GM23338 (cell line): Measurements from ENCODE around the gene MAD1L1. TPM values are rescaled to one million over a fixed set of nuclear protein-coding genes. Genes with fewer than 3 reads are reported as not detected.

Experiments
- ATAC-seq: fragments of 200-7000 bp; cut with Tn5 transposase; 3 replicates; pipeline ENCODE4 v1.9.1; 2020
- DNase-seq: peaks from one replicate; pipeline ENCODE4 v3.0.0-alpha.2; 2015; ENCODE audit warnings: low spot score
- H2AFZ ChIP-seq: fragments of 200-600 bp; sonication (generic); 2 replicates; pipeline ENCODE4 v1.8.0; 2016; ENCODE audit warnings: antibody characterized with exemption, mild to moderate bottlenecking, moderate library complexity
- H3F3A ChIP-seq: fragments of 200-600 bp; sonication (generic); replicated peaks from 2 replicates; pipeline ENCODE4 v1.8.0; 2017; ENCODE audit warnings: antibody characterized with exemption, mixed run types, low read depth
- H3K27ac ChIP-seq: fragments of 200-600 bp; sonication (generic); 2 replicates; pipeline ENCODE4 v1.6.1; 2016; ENCODE audit warnings: low read depth
- H3K27me3 ChIP-seq: fragments of 200-600 bp; sonication (generic); 2 replicates; pipeline ENCODE4 v1.8.0; 2016; ENCODE audit warnings: mild to moderate bottlenecking, mixed run types, moderate library complexity; ENCODE audit not compliant: insufficient read depth
- H3K36me3 ChIP-seq: fragments of 200-600 bp; sonication (generic); 2 replicates; pipeline ENCODE4 v1.8.0; 2016; ENCODE audit warnings: mild to moderate bottlenecking; ENCODE audit not compliant: insufficient read depth
- H3K4me1 ChIP-seq: fragments of 200-600 bp; sonication (generic); 2 replicates; pipeline ENCODE4 v1.8.0; 2016; ENCODE audit warnings: mild to moderate bottlenecking, moderate library complexity; ENCODE audit not compliant: insufficient read depth
- H3K4me2 ChIP-seq: fragments of 200-600 bp; sonication (generic); 2 replicates; pipeline ENCODE4 v1.7.1; 2017; ENCODE audit warnings: mixed run types
- H3K4me3 ChIP-seq: fragments of 200-600 bp; sonication (generic); 2 replicates; pipeline ENCODE4 v1.6.1; 2016; ENCODE audit warnings: mixed run types
- H3K79me2 ChIP-seq: fragments of 200-600 bp; sonication (generic); replicated peaks from 2 replicates; pipeline ENCODE4 v1.8.0; 2017; ENCODE audit warnings: mild to moderate bottlenecking; ENCODE audit not compliant: insufficient read depth
- H3K9me2 ChIP-seq: fragments of 200-600 bp; sonication (generic); 2 replicates; pipeline ENCODE4 v1.8.0; 2017; ENCODE audit not compliant: insufficient read depth
- H4K20me1 ChIP-seq: fragments of 200-600 bp; sonication (generic); replicated peaks from 2 replicates; pipeline ENCODE4 v1.8.0; 2017; ENCODE audit warnings: mild to moderate bottlenecking; ENCODE audit not compliant: insufficient read depth
- H3K27ac Mint-ChIP-seq: 2 replicates; pipeline ENCODE4 v1.8.0; 2020; ENCODE audit warnings: inconsistent platforms, mild to moderate bottlenecking, moderate library complexity, mixed read lengths
- H3K27me3 Mint-ChIP-seq: 3 replicates; pipeline ENCODE4 v1.8.0; 2022; ENCODE audit warnings: low read depth, mild to moderate bottlenecking, moderate library complexity, mixed read lengths, inconsistent platforms; ENCODE audit not compliant: insufficient read depth, poor library complexity
- H3K36me3 Mint-ChIP-seq: 3 replicates; pipeline ENCODE4 v1.8.0; 2021; ENCODE audit warnings: low read depth, mild to moderate bottlenecking, inconsistent platforms, moderate library complexity, mixed read lengths
- H3K4me1 Mint-ChIP-seq: 3 replicates; pipeline ENCODE4 v1.8.0; 2020; ENCODE audit warnings: mild to moderate bottlenecking, inconsistent platforms, mixed read lengths
- H3K4me3 Mint-ChIP-seq: 3 replicates; pipeline ENCODE4 v1.8.0; 2021; ENCODE audit warnings: moderate library complexity, mild to moderate bottlenecking, inconsistent platforms, mixed read lengths
- H3K9me3 Mint-ChIP-seq: 3 replicates; pipeline ENCODE4 v1.8.0; 2020; ENCODE audit warnings: moderate library complexity, mild to moderate bottlenecking, inconsistent platforms, mixed read lengths
- CREB1 ChIP-seq: fragments of 250-450 bp; sonication (Bioruptor Pico); IDR thresholded peaks from 2 replicates; pipeline ENCODE4 v1.5.0; 2020; ENCODE audit warnings: low read depth, mild to moderate bottlenecking, moderate library complexity
- EZH2 ChIP-seq: fragments of 200-600 bp; sonication (generic); IDR thresholded peaks from one replicate; pipeline ENCODE4 v1.8.0; 2017; ENCODE audit warnings: antibody characterized with exemption, mild to moderate bottlenecking, low read depth; ENCODE audit not compliant: unreplicated experiment
- EZH2phosphoT487 ChIP-seq: fragments of 200-600 bp; sonication (generic); IDR thresholded peaks from one replicate; pipeline ENCODE4 v1.8.1; 2018; ENCODE audit warnings: antibody characterized with exemption; ENCODE audit not compliant: unreplicated experiment
- JUNB ChIP-seq: IDR thresholded peaks from one replicate; pipeline ENCODE4 v1.6.1; 2016; ENCODE audit warnings: antibody characterized with exemption; ENCODE audit not compliant: unreplicated experiment
- NANOG ChIP-seq: IDR thresholded peaks from 2 replicates; pipeline ENCODE4 v1.6.1; 2016; ENCODE audit warnings: antibody characterized with exemption, borderline replicate concordance
- POLR2AphosphoS5 ChIP-seq: IDR thresholded peaks from 2 replicates; pipeline ENCODE4 v1.6.1; 2016; ENCODE audit warnings: antibody characterized with exemption, low read depth
- STAT1 ChIP-seq: IDR thresholded peaks from one replicate; pipeline ENCODE4 v1.6.1; 2016; ENCODE audit warnings: antibody characterized with exemption; ENCODE audit not compliant: unreplicated experiment
- ZNF114 ChIP-seq: fragments of 250-450 bp; sonication (Bioruptor Pico); IDR thresholded peaks from 2 replicates; pipeline ENCODE4 v1.5.0; 2020; ENCODE audit warnings: mild to moderate bottlenecking, moderate library complexity
- polyA plus RNA-seq: library from polyadenylated mRNA; unstranded; fragments of >200 nt; fragmentation: Nextera tagmentation; extraction: Ambion mirVana; gene quantifications from 2 replicates; pipeline ENCODE4 v1.2.1, GENCODE V29; 2016
- total RNA-seq: library from RNA; depleted of rRNA; stranded (reverse); fragments of >200 nt; shearing (Covaris generic); gene quantifications from 2 replicates; pipeline ENCODE4 v1.2.3, GENCODE V29; 2014
- TF ChIP-seq, protein P1 (sequence below): fragments of 250-450 bp; sonication (Bioruptor Pico); IDR thresholded peaks from 2 replicates; pipeline ENCODE4 v1.5.0; 2020; ENCODE audit warnings: mild to moderate bottlenecking, moderate library complexity
- TF ChIP-seq, protein P2 (sequence below): IDR thresholded peaks from one replicate; pipeline ENCODE4 v1.6.1; 2018; ENCODE audit warnings: antibody characterized with exemption; ENCODE audit not compliant: unreplicated experiment
- TF ChIP-seq, protein P3 (sequence below): IDR thresholded peaks from 2 replicates; pipeline ENCODE4 v1.6.1; 2016; ENCODE audit warnings: antibody characterized with exemption

The MAD1L1 gene
- total and polyA plus RNA-seq, 2 experiments from 2014 or later, result 40.3 to 59.3 TPM

DNA sequence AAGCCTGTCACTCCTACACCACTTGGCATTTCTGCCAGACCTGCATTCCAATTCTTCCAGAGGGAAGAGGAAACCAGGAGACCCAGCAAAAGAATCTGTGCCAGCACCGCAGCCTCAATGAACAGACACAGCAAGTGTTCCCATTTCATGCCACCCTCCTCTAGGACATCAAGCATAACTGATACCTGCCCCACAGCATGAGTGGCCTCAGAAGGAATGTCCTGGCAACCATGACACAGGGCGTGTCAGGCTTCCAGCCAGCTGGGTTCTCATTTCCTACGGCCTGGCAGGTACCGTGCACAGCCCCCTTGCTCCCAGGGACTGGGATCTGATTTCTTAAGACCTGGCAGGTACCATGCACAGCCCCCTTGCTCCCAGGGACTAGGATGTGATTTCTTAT is 7.8 kb downstream of the MAD1L1 start (continued):
- TF ChIP-seq, protein P1, sequence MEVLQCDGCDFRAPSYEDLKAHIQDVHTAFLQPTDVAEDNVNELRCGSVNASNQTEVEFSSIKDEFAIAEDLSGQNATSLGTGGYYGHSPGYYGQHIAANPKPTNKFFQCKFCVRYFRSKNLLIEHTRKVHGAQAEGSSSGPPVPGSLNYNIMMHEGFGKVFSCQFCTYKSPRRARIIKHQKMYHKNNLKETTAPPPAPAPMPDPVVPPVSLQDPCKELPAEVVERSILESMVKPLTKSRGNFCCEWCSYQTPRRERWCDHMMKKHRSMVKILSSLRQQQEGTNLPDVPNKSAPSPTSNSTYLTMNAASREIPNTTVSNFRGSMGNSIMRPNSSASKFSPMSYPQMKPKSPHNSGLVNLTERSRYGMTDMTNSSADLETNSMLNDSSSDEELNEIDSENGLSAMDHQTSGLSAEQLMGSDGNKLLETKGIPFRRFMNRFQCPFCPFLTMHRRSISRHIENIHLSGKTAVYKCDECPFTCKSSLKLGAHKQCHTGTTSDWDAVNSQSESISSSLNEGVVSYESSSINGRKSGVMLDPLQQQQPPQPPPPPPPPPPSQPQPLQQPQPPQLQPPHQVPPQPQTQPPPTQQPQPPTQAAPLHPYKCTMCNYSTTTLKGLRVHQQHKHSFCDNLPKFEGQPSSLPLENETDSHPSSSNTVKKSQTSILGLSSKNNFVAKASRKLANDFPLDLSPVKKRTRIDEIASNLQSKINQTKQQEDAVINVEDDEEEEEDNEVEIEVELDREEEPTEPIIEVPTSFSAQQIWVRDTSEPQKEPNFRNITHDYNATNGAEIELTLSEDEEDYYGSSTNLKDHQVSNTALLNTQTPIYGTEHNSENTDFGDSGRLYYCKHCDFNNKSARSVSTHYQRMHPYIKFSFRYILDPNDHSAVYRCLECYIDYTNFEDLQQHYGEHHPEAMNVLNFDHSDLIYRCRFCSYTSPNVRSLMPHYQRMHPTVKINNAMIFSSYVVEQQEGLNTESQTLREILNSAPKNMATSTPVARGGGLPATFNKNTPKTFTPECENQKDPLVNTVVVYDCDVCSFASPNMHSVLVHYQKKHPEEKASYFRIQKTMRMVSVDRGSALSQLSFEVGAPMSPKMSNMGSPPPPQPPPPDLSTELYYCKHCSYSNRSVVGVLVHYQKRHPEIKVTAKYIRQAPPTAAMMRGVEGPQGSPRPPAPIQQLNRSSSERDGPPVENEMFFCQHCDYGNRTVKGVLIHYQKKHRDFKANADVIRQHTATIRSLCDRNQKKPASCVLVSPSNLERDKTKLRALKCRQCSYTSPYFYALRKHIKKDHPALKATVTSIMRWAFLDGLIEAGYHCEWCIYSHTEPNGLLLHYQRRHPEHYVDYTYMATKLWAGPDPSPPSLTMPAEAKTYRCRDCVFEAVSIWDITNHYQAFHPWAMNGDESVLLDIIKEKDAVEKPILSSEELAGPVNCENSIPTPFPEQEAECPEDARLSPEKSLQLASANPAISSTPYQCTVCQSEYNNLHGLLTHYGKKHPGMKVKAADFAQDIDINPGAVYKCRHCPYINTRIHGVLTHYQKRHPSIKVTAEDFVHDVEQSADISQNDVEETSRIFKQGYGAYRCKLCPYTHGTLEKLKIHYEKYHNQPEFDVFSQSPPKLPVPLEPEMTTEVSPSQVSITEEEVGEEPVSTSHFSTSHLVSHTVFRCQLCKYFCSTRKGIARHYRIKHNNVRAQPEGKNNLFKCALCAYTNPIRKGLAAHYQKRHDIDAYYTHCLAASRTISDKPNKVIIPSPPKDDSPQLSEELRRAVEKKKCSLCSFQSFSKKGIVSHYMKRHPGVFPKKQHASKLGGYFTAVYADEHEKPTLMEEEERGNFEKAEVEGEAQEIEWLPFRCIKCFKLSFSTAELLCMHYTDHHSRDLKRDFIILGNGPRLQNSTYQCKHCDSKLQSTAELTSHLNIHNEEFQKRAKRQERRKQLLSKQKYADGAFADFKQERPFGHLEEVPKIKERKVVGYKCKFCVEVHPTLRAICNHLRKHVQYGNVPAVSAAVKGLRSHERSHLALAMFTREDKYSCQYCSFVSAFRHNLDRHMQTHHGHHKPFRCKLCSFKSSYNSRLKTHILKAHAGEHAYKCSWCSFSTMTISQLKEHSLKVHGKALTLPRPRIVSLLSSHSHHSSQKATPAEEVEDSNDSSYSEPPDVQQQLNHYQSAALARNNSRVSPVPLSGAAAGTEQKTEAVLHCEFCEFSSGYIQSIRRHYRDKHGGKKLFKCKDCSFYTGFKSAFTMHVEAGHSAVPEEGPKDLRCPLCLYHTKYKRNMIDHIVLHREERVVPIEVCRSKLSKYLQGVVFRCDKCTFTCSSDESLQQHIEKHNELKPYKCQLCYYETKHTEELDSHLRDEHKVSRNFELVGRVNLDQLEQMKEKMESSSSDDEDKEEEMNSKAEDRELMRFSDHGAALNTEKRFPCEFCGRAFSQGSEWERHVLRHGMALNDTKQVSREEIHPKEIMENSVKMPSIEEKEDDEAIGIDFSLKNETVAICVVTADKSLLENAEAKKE (CRISPR knock-in tag), result no peak

DNA sequence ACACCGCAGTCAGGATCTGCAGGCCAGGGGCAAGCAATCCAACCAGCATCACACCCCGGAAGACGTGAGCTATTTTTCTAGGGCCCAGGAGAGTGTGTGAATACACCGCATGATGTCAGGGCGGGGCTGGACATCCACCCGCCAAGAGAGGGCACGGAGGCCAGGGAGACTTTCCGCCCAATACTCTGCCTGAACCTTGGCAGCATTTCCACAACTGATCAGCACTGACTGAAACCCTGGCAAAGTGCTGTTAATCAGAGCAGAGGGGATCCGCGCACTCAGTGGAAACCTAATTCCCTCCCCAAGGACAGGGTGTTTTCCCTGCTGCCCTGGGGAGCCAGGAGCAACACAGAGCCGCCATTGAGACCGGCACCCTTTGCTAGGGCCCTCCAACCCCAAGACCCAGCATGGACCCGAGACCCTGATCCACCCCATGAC is 8.2 kb downstream of the MAD1L1 start:
- Histone ChIP-seq H2AFZ (no peak overlapping the region), H3K27ac (no peak overlapping the region), H3K4me1 (no peaks in the 10 kb centered on the region), H3K4me2 (no peak overlapping the region), H3F3A (no peaks in the 10 kb centered on the region), H4K20me1 (peaks cover 6% of the 10 kb centered on the region), H3K4me3 (no peak overlapping the region), H3K9me2 (no peaks in the 10 kb centered on the region), H3K27me3 (no peaks in the 10 kb centered on the region), H3K79me2 (peaks cover 67% of the 10 kb centered on the region), H3K36me3 (peaks cover 8% of the 10 kb centered on the region; the same call in 1 of the 2 replicates)
- peak overlapping the region; percentile 2; the same call in 1 of the 2 replicates for H3K27ac Mint-ChIP-seq
- no peak for TF ChIP-seq NANOG
- TF ChIP-seq, protein P2, sequence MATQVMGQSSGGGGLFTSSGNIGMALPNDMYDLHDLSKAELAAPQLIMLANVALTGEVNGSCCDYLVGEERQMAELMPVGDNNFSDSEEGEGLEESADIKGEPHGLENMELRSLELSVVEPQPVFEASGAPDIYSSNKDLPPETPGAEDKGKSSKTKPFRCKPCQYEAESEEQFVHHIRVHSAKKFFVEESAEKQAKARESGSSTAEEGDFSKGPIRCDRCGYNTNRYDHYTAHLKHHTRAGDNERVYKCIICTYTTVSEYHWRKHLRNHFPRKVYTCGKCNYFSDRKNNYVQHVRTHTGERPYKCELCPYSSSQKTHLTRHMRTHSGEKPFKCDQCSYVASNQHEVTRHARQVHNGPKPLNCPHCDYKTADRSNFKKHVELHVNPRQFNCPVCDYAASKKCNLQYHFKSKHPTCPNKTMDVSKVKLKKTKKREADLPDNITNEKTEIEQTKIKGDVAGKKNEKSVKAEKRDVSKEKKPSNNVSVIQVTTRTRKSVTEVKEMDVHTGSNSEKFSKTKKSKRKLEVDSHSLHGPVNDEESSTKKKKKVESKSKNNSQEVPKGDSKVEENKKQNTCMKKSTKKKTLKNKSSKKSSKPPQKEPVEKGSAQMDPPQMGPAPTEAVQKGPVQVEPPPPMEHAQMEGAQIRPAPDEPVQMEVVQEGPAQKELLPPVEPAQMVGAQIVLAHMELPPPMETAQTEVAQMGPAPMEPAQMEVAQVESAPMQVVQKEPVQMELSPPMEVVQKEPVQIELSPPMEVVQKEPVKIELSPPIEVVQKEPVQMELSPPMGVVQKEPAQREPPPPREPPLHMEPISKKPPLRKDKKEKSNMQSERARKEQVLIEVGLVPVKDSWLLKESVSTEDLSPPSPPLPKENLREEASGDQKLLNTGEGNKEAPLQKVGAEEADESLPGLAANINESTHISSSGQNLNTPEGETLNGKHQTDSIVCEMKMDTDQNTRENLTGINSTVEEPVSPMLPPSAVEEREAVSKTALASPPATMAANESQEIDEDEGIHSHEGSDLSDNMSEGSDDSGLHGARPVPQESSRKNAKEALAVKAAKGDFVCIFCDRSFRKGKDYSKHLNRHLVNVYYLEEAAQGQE, result no peak
- TF ChIP-seq, protein P3, sequence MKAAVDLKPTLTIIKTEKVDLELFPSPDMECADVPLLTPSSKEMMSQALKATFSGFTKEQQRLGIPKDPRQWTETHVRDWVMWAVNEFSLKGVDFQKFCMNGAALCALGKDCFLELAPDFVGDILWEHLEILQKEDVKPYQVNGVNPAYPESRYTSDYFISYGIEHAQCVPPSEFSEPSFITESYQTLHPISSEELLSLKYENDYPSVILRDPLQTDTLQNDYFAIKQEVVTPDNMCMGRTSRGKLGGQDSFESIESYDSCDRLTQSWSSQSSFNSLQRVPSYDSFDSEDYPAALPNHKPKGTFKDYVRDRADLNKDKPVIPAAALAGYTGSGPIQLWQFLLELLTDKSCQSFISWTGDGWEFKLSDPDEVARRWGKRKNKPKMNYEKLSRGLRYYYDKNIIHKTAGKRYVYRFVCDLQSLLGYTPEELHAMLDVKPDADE, result no peak
- TF ChIP-seq ZNF114 (CRISPR knock-in tag), result no peak
- no peak for TF ChIP-seq CREB1 (CRISPR knock-in tag)
- TF ChIP-seq JUNB, result no peak
- no peak for TF ChIP-seq STAT1
- no peak for TF ChIP-seq EZH2
- TF ChIP-seq EZH2phosphoT487, result no peak
- TF ChIP-seq POLR2AphosphoS5, result no peak
- DNase-seq, result no peak
- H3K36me3 Mint-ChIP-seq, result peaks cover 74% of the 10 kb centered on the region
- no peaks in the 10 kb centered on the region for H3K4me1 Mint-ChIP-seq
- no peaks in the 10 kb centered on the region for H3K9me3 Mint-ChIP-seq
- ATAC-seq, result no peak
- H3K27me3 Mint-ChIP-seq, result peaks cover 8% of the 10 kb centered on the region
- H3K4me3 Mint-ChIP-seq, result no peak overlapping the region
